Stomach (tissue), 9 donors: ENCODE data around the gene CLDN7. TPM values are rescaled to one million over a fixed set of nuclear protein-coding genes. Genes with fewer than 3 reads are reported as not detected.

ENCODE experiments used
- DNase-seq, 2 donors: peaks; one replicate each; pipeline versions ENCODE4 v3.0.0 to v3.0.0-alpha.2; 2013 to 2019
- H3K27ac ChIP-seq, 5 donors: fragments of 200-600 bp in 4 of 5; sonication (generic) in 4 of 5; one replicate each; pipeline ENCODE4 v1.5.1; 2013 to 2019; ENCODE audit warnings: mild to moderate bottlenecking in 1 of 5, moderate library complexity in 1 of 5
- H3K27me3 ChIP-seq, 3 donors: fragments of 200-600 bp; sonication (generic); one replicate each; pipeline ENCODE4 v1.5.1; 2017 to 2019; ENCODE audit warnings: mixed run types in 1 of 3
- H3K36me3 ChIP-seq, 4 donors: fragments of 200-600 bp; sonication (generic); 1 replicate in 3 of 4; 2 replicates in 1 of 4; pipeline ENCODE4 v1.5.1; 2016 to 2019
- H3K4me1 ChIP-seq, 4 donors: fragments of 200-600 bp; sonication (generic); one replicate each; pipeline ENCODE4 v1.5.1; 2016 to 2019
- H3K4me3 ChIP-seq, 4 donors: fragments of 200-600 bp; sonication (generic) in 3 of 4; one replicate each; pipeline ENCODE4 v1.5.1; 2016 to 2019; ENCODE audit warnings: mild to moderate bottlenecking in 1 of 4
- H3K9me3 ChIP-seq, 4 donors: fragments of 200-600 bp; sonication (generic); one replicate each; pipeline ENCODE4 v1.5.1; 2016 to 2019
- CTCF ChIP-seq, 7 experiments: fragments of 450-650 bp in 4 of 7; fragments of 200-600 bp in 3 of 7; sonication (generic) in 3 of 7; IDR thresholded peaks; one replicate each; pipeline ENCODE4 v1.5.1; 2016 to 2019; ENCODE audit warnings: antibody characterized with exemption in 7 of 7, control low read depth in 2 of 7, mild to moderate bottlenecking in 1 of 7
- EP300 ChIP-seq: sonication (generic); formaldehyde crosslinking; IDR thresholded peaks from one replicate; pipeline ENCODE4 v1.6.1; 2017; ENCODE audit warnings: antibody characterized with exemption
- POLR2A ChIP-seq, 4 donors: fragments of 450-650 bp; IDR thresholded peaks; one replicate each; pipeline ENCODE4 v1.6.1; 2016; ENCODE audit warnings: antibody characterized with exemption in 4 of 4, control low read depth in 2 of 4, mild to moderate bottlenecking in 1 of 4, moderate library complexity in 1 of 4
- POLR2AphosphoS5 ChIP-seq, 3 donors: sonication (generic); formaldehyde crosslinking; IDR thresholded peaks; one replicate each; pipeline ENCODE4 v1.6.1; 2016; ENCODE audit warnings: antibody characterized with exemption in 3 of 3
- WGBS, 5 donors: extraction: QIAGEN DNeasy Blood & Tissue Kit in 3 of 5; methylation state at CpG; one replicate each; pipeline versions ENCODE4 v1.1.5 to v1.1.7; 2013 to 2018; 5-methylcytosine and 5-hydroxymethylcytosine counted together
- intact Hi-C: fragments of 100-400 bp; cut with DNase I; formaldehyde crosslinking; loops from one replicate; pipeline ENCODE4 v1.15.1; 2023; ENCODE audit warnings: low total_unique reads
- polyA plus RNA-seq, 3 donors: library from polyadenylated mRNA; stranded (reverse); fragments of 200-250 nt; gene quantifications; one replicate each; pipeline ENCODE4 v1.2.3, GENCODE V29; 2013
- total RNA-seq, 5 donors: library from RNA; depleted of rRNA; stranded (reverse); fragments of >200 nt; gene quantifications; one replicate each; pipeline versions ENCODE4 v1.1.0 to v1.2.3, GENCODE V29; 2014 to 2016
- donor health status: healthy with polysubstance abuse.
- donor health status: Bipolar disorder and iron deficiency.
- donor health status: healthy.

Gene CLDN7
- total and polyA plus RNA-seq, 8 donors: 1.8 to 829 (median 13.7) TPM

- intact Hi-C loops: no loop called here
- Histone ChIP-seq H3K4me1 (peaks cover 46 to 84% (median 76%) of the 10 kb centered on the region in 4 donors), H3K4me3 (peak overlapping the region; percentile 51 to 60 (median 55)), H3K27me3 (peaks cover 0 to 30% (median 0%) of the 10 kb centered on the region in 3 donors), H3K27ac (peak overlapping the region in 4 of 5 donors; percentile 63 to 100 (median 97)), H3K9me3 (no peaks in the 10 kb centered on the region), H3K36me3 (no peaks in the 10 kb centered on the region)
- peak in 1 of 2 donors; percentile 58 for DNase-seq
- WGBS, 5 donors: 11 to 20% (median 16%) methylated on average over 6 to 10 of the region's 10 CpGs
- TF ChIP-seq CTCF (IDR thresholded peaks at IDR 0.05) (no peak), EP300 (no peak)
Observed at GRCh38 chr17:7215652-7216180, 46.6 kb downstream of the CLDN7 start.

GRCh38 chr17:7215136-7215638 is 47.1 kb downstream of the CLDN7 start:
- Histone ChIP-seq H3K4me1 (peaks cover 43 to 79% (median 71%) of the 10 kb centered on the region in 4 donors), H3K27me3 (peaks cover 0 to 33% (median 0%) of the 10 kb centered on the region in 3 donors), H3K36me3 (no peaks in the 10 kb centered on the region), H3K27ac (peak overlapping the region in 4 of 5 donors; percentile 63 to 100 (median 97)), H3K9me3 (no peaks in the 10 kb centered on the region), H3K4me3 (peak overlapping the region; percentile 46 to 60 (median 52))
- intact Hi-C loops: no loop called here
- no peak for TF ChIP-seq POLR2AphosphoS5 (IDR thresholded peaks at IDR 0.05)
- no peak for TF ChIP-seq POLR2A (IDR thresholded peaks at IDR 0.05)
- TF ChIP-seq EP300: no peak
- no peak for TF ChIP-seq CTCF (IDR thresholded peaks at IDR 0.05)
- WGBS, 5 donors: 21 to 28% (median 22%) methylated on average over 8 to 9 of the region's 9 CpGs
- peak in 1 of 2 donors; percentile 91 for DNase-seq

GRCh38 chr17:7214300-7215135 is 47.8 kb downstream of the CLDN7 start:
- no peaks in the 10 kb centered on the region for H3K9me3 ChIP-seq
- TF ChIP-seq EP300 (no peak), POLR2A (IDR thresholded peaks at IDR 0.05) (no peak), POLR2AphosphoS5 (IDR thresholded peaks at IDR 0.05) (peak in 1 of 3 donors; percentile 75), CTCF (IDR thresholded peaks at IDR 0.05) (peak in 2 of 7 experiments; percentile 18 to 33)
- peaks cover 43 to 78% (median 66%) of the 10 kb centered on the region in 4 donors for H3K4me1 ChIP-seq
- H3K36me3 ChIP-seq: no peaks in the 10 kb centered on the region
- intact Hi-C loops: no loop called here
- WGBS, 5 donors: 0 to 1% (median 1%) methylated on average over 40 to 45 of the region's 45 CpGs
- peaks cover 0 to 33% (median 0%) of the 10 kb centered on the region in 3 donors for H3K27me3 ChIP-seq
- DNase-seq: peak; percentile 98 to 99
- peak overlapping the region; percentile 52 to 100 (median 96) for H3K27ac ChIP-seq
- peak overlapping the region; percentile 46 to 60 (median 52) for H3K4me3 ChIP-seq

GRCh38 chr17:7213895-7214299 is 48.4 kb downstream of the CLDN7 start:
- H3K9me3 ChIP-seq: no peaks in the 10 kb centered on the region
- H3K36me3 ChIP-seq: no peaks in the 10 kb centered on the region
- H3K27ac ChIP-seq: peak overlapping the region; percentile 52 to 100 (median 96)
- no peak for TF ChIP-seq POLR2AphosphoS5 (IDR thresholded peaks at IDR 0.05)
- peak in 2 of 7 experiments; percentile 23 to 27 for TF ChIP-seq CTCF (IDR thresholded peaks at IDR 0.05)
- TF ChIP-seq POLR2A (IDR thresholded peaks at IDR 0.05): no peak
- WGBS, 5 donors: 2 to 4% (median 4%) methylated on average over 15 of the region's 15 CpGs
- peak overlapping the region; percentile 46 to 60 (median 52) for H3K4me3 ChIP-seq
- peaks cover 36 to 72% (median 60%) of the 10 kb centered on the region in 4 donors for H3K4me1 ChIP-seq
- intact Hi-C loops: no loop called here
- peak; percentile 71 to 96 for DNase-seq
- H3K27me3 ChIP-seq: peaks cover 0 to 38% (median 0%) of the 10 kb centered on the region in 3 donors
